Right hindlimb (tissue), 1 donor: ENCODE measurements around the gene NRN1.
"Not testable (repeated sequence)": the region's sequence is repeated elsewhere in the genome, so short reads cannot be mapped to it uniquely, and the experiment has no call there.

Source experiments
- DNase-seq: peaks from one replicate; pipeline ENCODE4 v3.0.0-alpha.2; 2018

NRN1 gene

GRCh38 chr6:5981126-5982026 lies 25.3 kb downstream of the NRN1 start:
- DNase-seq, result no peak

DNA sequence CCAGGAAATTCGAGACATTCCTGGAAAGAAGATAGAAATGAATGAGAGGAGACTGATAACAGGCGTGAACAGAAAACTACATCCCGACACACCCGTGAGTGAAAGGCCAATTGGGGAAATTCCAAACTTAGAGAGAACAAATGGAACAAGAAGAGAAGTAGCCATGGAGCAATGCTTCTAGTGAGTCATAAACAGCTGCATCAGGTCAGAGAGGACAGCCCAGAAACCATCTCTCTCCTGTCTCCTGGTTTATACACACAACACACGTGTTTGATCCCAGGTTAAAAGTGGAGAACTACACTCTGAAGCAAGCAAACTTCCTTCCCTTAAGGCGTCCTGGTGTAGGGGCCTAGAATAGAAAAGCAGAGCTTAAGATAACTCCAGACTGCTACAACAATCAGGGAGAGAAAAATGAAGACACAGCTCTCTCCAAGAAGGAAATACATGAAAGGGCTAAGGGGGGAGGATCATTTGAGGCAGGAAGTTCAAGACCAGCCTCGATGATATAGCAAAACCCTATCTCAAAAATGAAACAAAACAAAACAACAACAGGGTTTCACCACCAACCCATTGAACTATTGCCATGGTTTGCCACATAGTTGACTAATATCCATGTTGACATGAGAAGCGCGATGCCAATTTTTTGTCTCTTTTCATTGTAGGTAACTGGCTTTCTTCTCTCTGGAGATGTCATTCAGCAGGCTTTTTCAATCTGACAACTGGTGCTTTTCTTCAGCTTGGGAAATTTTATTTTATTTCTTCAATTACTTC lies 26.9 kb downstream of the NRN1 start:
- no peak for DNase-seq

- no peak for DNase-seq
Observed at GRCh38 chr6:5976811-5977210, 29.9 kb downstream of the NRN1 start.

- no peak for DNase-seq
Observed at GRCh38 chr6:5968817-5969734, 37.6 kb downstream of the NRN1 start.

- not testable (repeated sequence) for DNase-seq
Observed at GRCh38 chr6:5968036-5968435, 38.7 kb downstream of the NRN1 start.

DNA sequence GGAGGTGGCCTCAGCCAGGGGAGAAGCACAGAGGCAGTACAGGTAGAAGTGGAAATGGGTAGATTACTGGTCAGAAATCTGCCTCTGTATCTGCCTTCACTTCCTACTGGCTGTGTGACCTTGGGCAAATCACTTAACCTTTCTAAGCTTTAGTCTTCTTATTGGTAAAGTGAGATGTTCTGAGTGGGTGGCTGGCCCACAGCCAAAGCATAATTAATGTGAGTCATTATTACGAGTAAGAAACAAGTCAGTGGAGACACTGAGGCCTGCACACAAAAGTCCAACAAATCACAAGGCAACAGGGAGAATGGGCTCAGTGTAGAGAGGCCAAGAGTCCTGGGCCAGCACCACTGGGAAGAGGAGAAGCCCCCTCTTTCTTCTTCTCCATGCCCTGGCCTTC lies 39.1 kb downstream of the NRN1 start:
- no peak for DNase-seq

DNA sequence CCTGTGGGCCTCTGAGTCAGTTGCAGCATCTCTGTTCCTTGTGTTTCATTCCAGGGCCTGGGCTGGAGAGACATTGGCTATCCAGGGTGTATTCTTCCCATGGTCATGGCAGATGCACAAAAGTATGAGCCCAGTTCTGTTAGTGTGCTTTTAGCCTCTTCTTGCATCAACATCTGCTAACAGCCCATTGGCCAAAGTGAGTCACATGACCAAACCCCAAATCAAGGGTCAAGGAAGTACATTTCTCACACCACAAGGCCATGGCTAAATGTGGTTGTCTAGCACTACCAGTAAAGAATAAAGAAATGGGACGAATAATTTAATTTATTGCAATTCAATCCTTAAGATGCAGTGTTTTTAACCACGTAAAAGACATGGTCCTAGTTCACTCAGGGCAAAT lies 43.9 kb downstream of the NRN1 start:
- no peak for DNase-seq

DNA sequence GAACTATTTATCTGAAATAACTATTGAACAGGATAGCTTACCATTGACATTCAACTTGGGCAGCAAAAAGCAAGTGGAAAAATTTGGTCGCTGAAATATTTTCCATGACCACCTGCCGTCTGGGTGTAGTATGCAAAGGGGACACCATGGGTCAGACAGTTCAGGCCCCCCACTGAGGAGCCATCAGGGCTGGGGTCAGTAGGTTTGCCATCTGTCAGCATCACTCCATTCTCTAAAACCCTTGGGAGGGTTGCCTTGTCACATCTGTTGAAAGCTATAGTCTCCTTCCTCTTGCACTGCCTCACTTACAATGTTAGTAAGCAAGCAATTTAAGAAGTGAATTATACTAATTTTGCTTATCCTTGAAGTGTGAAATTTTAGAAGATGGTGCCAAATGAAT lies 44.9 kb downstream of the NRN1 start:
- DNase-seq, result no peak

DNA sequence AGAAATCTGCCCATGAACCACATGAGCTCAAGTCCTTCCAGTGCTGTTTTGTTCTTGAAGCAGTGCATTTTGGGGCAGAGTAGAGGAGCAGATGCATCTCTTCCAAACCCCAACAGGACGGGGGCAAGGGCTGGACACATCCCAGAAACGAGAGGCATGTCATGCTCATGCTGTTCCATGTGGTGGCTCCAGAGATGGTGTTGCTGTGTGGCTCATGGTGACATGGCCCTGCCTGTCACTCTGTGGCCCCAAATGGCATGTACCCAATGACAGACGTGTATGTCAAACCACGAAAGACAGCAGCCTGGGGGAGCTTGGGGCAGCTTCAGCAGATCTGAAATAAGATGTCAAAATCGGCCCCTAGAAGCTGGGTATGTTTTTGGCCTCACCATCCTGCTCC lies 46.3 kb downstream of the NRN1 start:
- no peak for DNase-seq

DNA sequence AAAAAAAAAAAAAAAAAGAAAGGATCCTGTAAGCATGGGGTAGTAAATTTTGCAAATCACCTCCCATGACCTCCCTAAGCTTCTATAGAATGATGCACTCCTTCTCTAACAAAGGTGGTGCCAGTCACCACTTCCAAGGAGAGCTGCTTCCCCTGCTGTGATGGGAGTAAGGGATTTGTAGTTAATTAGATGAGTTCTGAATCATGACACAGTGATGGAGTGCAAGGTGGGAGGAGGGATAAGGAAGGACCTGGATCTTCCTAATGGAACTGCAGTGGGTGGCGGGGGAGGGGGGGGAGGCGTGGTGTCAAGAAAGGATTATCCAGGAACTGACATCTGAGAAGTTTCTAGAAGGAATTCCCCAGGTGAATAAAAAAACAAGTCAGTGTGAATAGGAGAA lies 47.8 kb downstream of the NRN1 start:
- DNase-seq, result no peak

DNA sequence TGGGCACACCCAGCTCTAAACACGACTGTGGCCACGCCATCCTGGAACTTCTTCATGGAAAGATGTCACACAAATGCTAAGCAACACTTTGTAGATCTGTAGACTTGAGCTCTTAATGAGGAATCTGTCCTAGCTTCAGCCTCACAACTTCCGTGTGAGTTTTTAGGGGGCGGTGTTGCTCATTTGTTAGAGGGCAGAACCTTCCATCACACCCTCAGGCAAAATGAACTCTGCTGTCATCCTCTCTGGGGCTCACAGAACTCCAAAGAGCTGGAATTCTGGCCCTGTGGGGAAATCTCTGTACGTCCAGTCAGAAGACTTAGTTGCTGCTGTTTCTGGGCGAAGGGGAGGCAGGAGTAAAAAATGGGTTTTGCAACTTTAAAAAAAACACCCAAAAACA lies 49.8 kb downstream of the NRN1 start:
- no peak for DNase-seq

GRCh38 chr6:5950361-5950785 lies 56.4 kb downstream of the NRN1 start:
- DNase-seq, result no peak
